HepG2 (cell line): Measurements from ENCODE around the gene ATF6. TPM values are rescaled to one million over a fixed set of nuclear protein-coding genes. Genes with fewer than 3 reads are reported as not detected.

Source experiments
- ATAC-seq: fragments of 200-7000 bp; cut with Tn5 transposase; 3 replicates; pipeline ENCODE4 v1.9.1; 2020; ENCODE audit warnings: mild to moderate bottlenecking, moderate library complexity
- BruUV-seq: library from RNA; stranded (reverse); fragments of 400-500 nt; replicated peaks from 2 replicates; lab custom pipeline; 2021; lab: Mats Ljungman, UMichigan
- CTCF ChIA-PET: fragments of 300-600 bp; formaldehyde crosslinking; extraction: SDS; loops from one replicate; lab custom pipeline; 2021; ENCODE audit warnings: low total read pairs, inconsistent platforms, low intra/inter-chr PET ratio; lab: Yijun Ruan, JAX
- POLR2A ChIA-PET: fragments of 350-600 bp; sonication (Branson Sonifier 250); formaldehyde crosslinking; loops from one replicate; lab custom pipeline; 2020; ENCODE audit warnings: antibody characterized with exemption, inconsistent platforms; lab: Yijun Ruan, JAX
- DNase-seq: peaks from one replicate; pipeline ENCODE4 v3.0.0-alpha.2; 2015; ENCODE audit warnings: low spot score
- FAIRE-seq: peaks from 3 replicates; lab custom pipeline; 2011; peaks lifted over from hg19 to GRCh38; lab: Jason Lieb, UNC
- H2AFZ ChIP-seq: one replicate; pipeline ENCODE4 v1.6.1; 2011; ENCODE audit warnings: low read length, inconsistent platforms
- H3K27ac ChIP-seq: fragments of 300-600 bp; 3 replicates; pipeline ENCODE4 v1.8.0; 2011; ENCODE audit warnings: mixed run types, mild to moderate bottlenecking, mixed read lengths, low read length, inconsistent platforms; ENCODE audit not compliant: insufficient read depth; ENCODE audit errors: extremely low read length
- H3K27me3 ChIP-seq, 2 experiments: fragments of 200-600 bp in 1 of 2; 2 replicates in 1 of 2; 3 replicates in 1 of 2; pipeline versions ENCODE4 v1.6.0 to v1.8.0; 2011; ENCODE audit warnings: low read length in 2 of 2, mild to moderate bottlenecking in 2 of 2, moderate library complexity in 2 of 2, inconsistent platforms in 1 of 2; ENCODE audit not compliant: insufficient read depth in 2 of 2, control insufficient read depth in 1 of 2
- H3K36me3 ChIP-seq, 2 experiments: fragments of 200-600 bp in 1 of 2; replicated peaks in 1 of 2; 2 replicates in 1 of 2; 3 replicates in 1 of 2; pipeline versions ENCODE4 v1.5.1 to v1.8.0; 2011; ENCODE audit warnings: low read length in 2 of 2, inconsistent platforms in 1 of 2; ENCODE audit not compliant: insufficient read depth in 2 of 2, control insufficient read depth in 1 of 2
- H3K4me1 ChIP-seq: 2 replicates; pipeline ENCODE4 v1.5.1; 2012; ENCODE audit warnings: low read length, inconsistent platforms; ENCODE audit not compliant: insufficient read depth
- H3K4me2 ChIP-seq: 2 replicates; pipeline ENCODE4 v1.6.0; 2011; ENCODE audit warnings: low read depth, low read length, inconsistent platforms
- H3K4me3 ChIP-seq, 3 experiments: fragments of 200-600 bp in 1 of 3; sonication (generic), shearing (Covaris generic) in 1 of 3; replicated peaks in 1 of 3; 2 replicates each; pipeline ENCODE4 v1.5.1; 2011 to 2016; ENCODE audit warnings: low read length in 3 of 3, inconsistent platforms in 2 of 3, low read depth in 2 of 3, mild to moderate bottlenecking in 2 of 3, control low read depth in 1 of 3, mixed read lengths in 1 of 3; ENCODE audit not compliant: insufficient read depth in 1 of 3
- H3K79me2 ChIP-seq: one replicate; pipeline ENCODE4 v1.6.1; 2011; ENCODE audit warnings: low read length, inconsistent platforms; ENCODE audit not compliant: insufficient read depth
- H3K9ac ChIP-seq: 2 replicates; pipeline ENCODE4 v1.6.0; 2011; ENCODE audit warnings: mild to moderate bottlenecking, low read depth, low read length, inconsistent platforms; ENCODE audit not compliant: insufficient read depth
- H3K9me3 ChIP-seq: 2 replicates; pipeline ENCODE4 v1.5.1; 2012; ENCODE audit warnings: mild to moderate bottlenecking, low read length
- H4K20me1 ChIP-seq: 2 replicates; pipeline ENCODE4 v1.6.0; 2011; ENCODE audit warnings: inconsistent platforms, mild to moderate bottlenecking, low read length, moderate library complexity; ENCODE audit not compliant: insufficient read depth
- CREB1 ChIP-seq, 2 experiments: fragments of 450-650 bp in 1 of 2; IDR thresholded peaks; 2 replicates each; pipeline ENCODE4 v1.6.1; 2016 to 2017; ENCODE audit warnings: control low read depth in 1 of 2, mild to moderate bottlenecking in 1 of 2, missing compliant biosample characterization in 1 of 2, missing genetic modification characterization in 1 of 2
- HMGA1 ChIP-seq: sonication (generic); formaldehyde crosslinking; conservative IDR thresholded peaks from 2 replicates; pipeline ENCODE4 v1.4.0; 2020; ENCODE audit warnings: missing genetic modification reagents
- IRF2 ChIP-seq: IDR thresholded peaks from 2 replicates; pipeline ENCODE4 v1.6.1; 2018; ENCODE audit warnings: missing genetic modification reagents, missing compliant biosample characterization
- IRF9 ChIP-seq: sonication (generic); formaldehyde crosslinking; IDR thresholded peaks from 2 replicates; pipeline ENCODE4 v1.8.0; 2022; ENCODE audit warnings: missing genetic modification reagents, mild to moderate bottlenecking, borderline replicate concordance
- REPIN1 ChIP-seq: sonication (generic); formaldehyde crosslinking; IDR thresholded peaks from 2 replicates; pipeline ENCODE4 v1.8.0; 2022; ENCODE audit warnings: missing genetic modification reagents, low read depth, mild to moderate bottlenecking, borderline replicate concordance
- SAP130 ChIP-seq: IDR thresholded peaks from 2 replicates; pipeline ENCODE4 v1.6.1; 2016; ENCODE audit warnings: low read depth
- SOX13 ChIP-seq, 3 experiments: fragments of 450-650 bp in 1 of 3; sonication (generic) in 1 of 3; formaldehyde crosslinking in 1 of 3; IDR thresholded peaks in 2 of 3; conservative IDR thresholded peaks in 1 of 3; 2 replicates each; pipeline versions ENCODE4 v1.5.0 to v1.6.1; 2016 to 2020; ENCODE audit warnings: antibody characterized with exemption in 1 of 3, mild to moderate bottlenecking in 1 of 3, missing compliant biosample characterization in 1 of 3, missing genetic modification reagents in 1 of 3, moderate library complexity in 1 of 3
- ZFP91 ChIP-seq: sonication (generic); formaldehyde crosslinking; IDR thresholded peaks from 2 replicates; pipeline ENCODE4 v1.9.0; 2022; ENCODE audit warnings: missing genetic modification reagents, mild to moderate bottlenecking, borderline replicate concordance
- ZGPAT ChIP-seq: IDR thresholded peaks from 2 replicates; pipeline ENCODE4 v1.6.1; 2016; ENCODE audit warnings: mild to moderate bottlenecking
- ZSCAN22 ChIP-seq: sonication (generic); formaldehyde crosslinking; IDR thresholded peaks from 2 replicates; pipeline ENCODE4 v1.4.0; 2020; ENCODE audit warnings: mild to moderate bottlenecking, missing genetic modification reagents
- WGBS: methylation state at CpG from one replicate; pipeline ENCODE4 v1.1.6; 2017; ENCODE audit warnings: low lambda C conversion rate; 5-methylcytosine and 5-hydroxymethylcytosine counted together
- in situ Hi-C: cut with HindIII; loops from 2 replicates; pipeline ENCODE4 v1.10.0; 2017; ENCODE audit warnings: low pct_unique_long_range_greater_than_20kb; ENCODE audit not compliant: extremely low pct_ligation_motif_present
- intact Hi-C: fragments of 100-400 bp; cut with micrococcal nuclease; formaldehyde crosslinking; loops from one replicate; pipeline ENCODE4 v1.10.0; 2022; ENCODE audit not compliant: unreplicated experiment
- polyA plus RNA-seq, 8 experiments: library from polyadenylated mRNA; depleted of rRNA in 3 of 8; stranded (reverse) in 7 of 8; unstranded in 1 of 8; fragments of >200 nt; fragmentation: Illumina TruSeq in 4 of 8; extraction: Trizol in 4 of 8; gene quantifications; 2 replicates each; pipeline versions ENCODE4 v1.2.1 to v1.2.3, GENCODE V29; 2011 to 2016; ENCODE audit warnings: low read depth in 4 of 8, missing spikeins in 1 of 8, mixed read lengths in 1 of 8; ENCODE audit not compliant: insufficient read depth in 1 of 8
- total RNA-seq, 5 experiments: library from RNA; depleted of rRNA; stranded (reverse); fragments of >200 nt; fragmentation: Illumina TruSeq; extraction: Trizol; gene quantifications; 2 replicates each; pipeline ENCODE4 v1.2.3, GENCODE V29; 2016; ENCODE audit warnings: low read depth in 1 of 5
- TF ChIP-seq, protein P1 (sequence below): sonication (generic); formaldehyde crosslinking; IDR thresholded peaks from 2 replicates; pipeline ENCODE4 v1.4.0; 2020; ENCODE audit warnings: low read depth, mild to moderate bottlenecking, missing genetic modification reagents

The ATF6 gene
- total and polyA plus RNA-seq, 2 of the 13 experiments (the other 11 are each of a cell fraction or from before 2014, with no cell fraction given) = 13.2 to 14.5 TPM

DNA sequence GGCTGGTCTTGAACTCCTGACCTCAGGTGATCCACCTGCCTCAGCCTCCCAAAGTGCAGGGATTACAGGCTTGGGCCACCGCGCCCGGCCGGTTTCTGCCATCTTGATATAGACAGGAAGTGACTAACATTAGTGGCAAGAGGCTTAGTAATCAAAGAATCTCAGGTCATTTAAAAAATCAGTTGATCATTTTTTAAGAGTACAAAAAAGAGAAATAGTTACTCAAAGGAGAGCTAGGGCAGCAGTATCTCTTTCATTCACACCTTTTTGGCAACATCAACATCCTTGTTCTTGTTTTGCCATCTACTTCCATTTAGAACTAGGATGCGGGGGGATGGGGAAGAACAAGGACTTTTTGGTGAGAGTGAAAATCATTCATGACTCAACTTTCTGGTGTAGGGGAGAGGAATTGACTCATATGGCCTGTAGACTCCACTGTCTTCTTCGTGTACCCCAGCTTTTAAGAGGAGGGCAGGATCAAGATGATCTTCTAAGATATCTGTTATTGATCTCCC, 36.0 kb upstream of the ATF6 start:
- Histone ChIP-seq H3K4me1 (peaks cover 19% of the 10 kb centered on the region), H3K9ac (no peak overlapping the region), H2AFZ (no peak overlapping the region), H3K36me3 (no peaks in the 10 kb centered on the region), H3K79me2 (no peaks in the 10 kb centered on the region), H4K20me1 (no peaks in the 10 kb centered on the region), H3K4me3 (no peak overlapping the region), H3K27ac (no peak overlapping the region), H3K27me3 (peaks cover 0 to 41% of the 10 kb centered on the region in 2 experiments; a peak in 3 of 5 replicates), H3K4me2 (no peak overlapping the region), H3K9me3 (no peaks in the 10 kb centered on the region)
- intact Hi-C loops (no loop called here), in situ Hi-C loops (no loop called here)
- no peak for FAIRE-seq
- DNase-seq = no peak
- no peak for ATAC-seq
- WGBS = 43% methylated on average over 6 of the region's 6 CpGs
- ChIA-PET POLR2A (no interaction called here), CTCF (no interaction called here)
- TF ChIP-seq IRF9 (CRISPR knock-in tag) (no peak), IRF2 (CRISPR knock-in tag) (no peak), ZFP91 (CRISPR knock-in tag) (no peak), CREB1 (IDR thresholded peaks at IDR 0.05) (no peak), CREB1 (CRISPR knock-in tag; IDR thresholded peaks at IDR 0.05) (no peak), SOX13 (IDR thresholded peaks at IDR 0.05) (no peak), SOX13 (CRISPR knock-in tag; conservative IDR thresholded peaks at IDR 0.05 in 1 of 2, IDR thresholded peaks at IDR 0.05 in 1 of 2) (no peak), ZSCAN22 (CRISPR knock-in tag) (no peak), HMGA1 (no peak), SAP130 (CRISPR knock-in tag) (no peak), ZGPAT (CRISPR knock-in tag) (no peak), REPIN1 (no peak)
- TF ChIP-seq, protein P1, sequence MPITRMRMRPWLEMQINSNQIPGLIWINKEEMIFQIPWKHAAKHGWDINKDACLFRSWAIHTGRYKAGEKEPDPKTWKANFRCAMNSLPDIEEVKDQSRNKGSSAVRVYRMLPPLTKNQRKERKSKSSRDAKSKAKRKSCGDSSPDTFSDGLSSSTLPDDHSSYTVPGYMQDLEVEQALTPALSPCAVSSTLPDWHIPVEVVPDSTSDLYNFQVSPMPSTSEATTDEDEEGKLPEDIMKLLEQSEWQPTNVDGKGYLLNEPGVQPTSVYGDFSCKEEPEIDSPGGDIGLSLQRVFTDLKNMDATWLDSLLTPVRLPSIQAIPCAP (CRISPR knock-in tag) = no peak
- BruUV-seq = no TSS peak
